Ishikawa (cell line): ENCODE measurements around the gene STRA6.

Experiments used
- CEBPB ChIP-seq: IDR thresholded peaks from 2 replicates; pipeline ENCODE4 v1.6.1; 2012
- CREB1 ChIP-seq: IDR thresholded peaks from 2 replicates; pipeline ENCODE4 v1.6.1; 2012; ENCODE audit warnings: low read depth
- EGR1 ChIP-seq: IDR thresholded peaks from 2 replicates; pipeline ENCODE4 v1.6.1; 2012
- EP300 ChIP-seq: IDR thresholded peaks from 2 replicates; pipeline ENCODE4 v1.6.1; 2012; ENCODE audit warnings: borderline replicate concordance
- FOXM1 ChIP-seq: IDR thresholded peaks from 2 replicates; pipeline ENCODE4 v1.6.1; 2012; ENCODE audit warnings: low read depth, borderline replicate concordance
- MAX ChIP-seq: IDR thresholded peaks from 2 replicates; pipeline ENCODE4 v1.6.1; 2012
- NFIC ChIP-seq: IDR thresholded peaks from 2 replicates; pipeline ENCODE4 v1.6.1; 2012
- RAD21 ChIP-seq: IDR thresholded peaks from 2 replicates; pipeline ENCODE4 v1.6.1; 2012; ENCODE audit warnings: low read depth
- TAF1 ChIP-seq: IDR thresholded peaks from 2 replicates; pipeline ENCODE4 v1.6.1; 2012; ENCODE audit warnings: low read depth, mild to moderate bottlenecking
- TCF12 ChIP-seq: IDR thresholded peaks from 2 replicates; pipeline ENCODE4 v1.6.1; 2012; ENCODE audit warnings: low read depth
- TEAD4 ChIP-seq: IDR thresholded peaks from 2 replicates; pipeline ENCODE4 v1.6.1; 2012
- YY1 ChIP-seq: IDR thresholded peaks from 2 replicates; pipeline ENCODE4 v1.6.1; 2012; ENCODE audit warnings: low read depth
- ZBTB7A ChIP-seq: IDR thresholded peaks from 2 replicates; pipeline ENCODE4 v1.6.1; 2012; ENCODE audit warnings: low read depth
- TF ChIP-seq, protein P1 (sequence below): IDR thresholded peaks from 2 replicates; pipeline ENCODE4 v1.6.1; 2012
- TF ChIP-seq, protein P2 (sequence below): IDR thresholded peaks from 2 replicates; pipeline ENCODE4 v1.6.1; 2012; ENCODE audit warnings: low read depth, mild to moderate bottlenecking

Gene STRA6

DNA sequence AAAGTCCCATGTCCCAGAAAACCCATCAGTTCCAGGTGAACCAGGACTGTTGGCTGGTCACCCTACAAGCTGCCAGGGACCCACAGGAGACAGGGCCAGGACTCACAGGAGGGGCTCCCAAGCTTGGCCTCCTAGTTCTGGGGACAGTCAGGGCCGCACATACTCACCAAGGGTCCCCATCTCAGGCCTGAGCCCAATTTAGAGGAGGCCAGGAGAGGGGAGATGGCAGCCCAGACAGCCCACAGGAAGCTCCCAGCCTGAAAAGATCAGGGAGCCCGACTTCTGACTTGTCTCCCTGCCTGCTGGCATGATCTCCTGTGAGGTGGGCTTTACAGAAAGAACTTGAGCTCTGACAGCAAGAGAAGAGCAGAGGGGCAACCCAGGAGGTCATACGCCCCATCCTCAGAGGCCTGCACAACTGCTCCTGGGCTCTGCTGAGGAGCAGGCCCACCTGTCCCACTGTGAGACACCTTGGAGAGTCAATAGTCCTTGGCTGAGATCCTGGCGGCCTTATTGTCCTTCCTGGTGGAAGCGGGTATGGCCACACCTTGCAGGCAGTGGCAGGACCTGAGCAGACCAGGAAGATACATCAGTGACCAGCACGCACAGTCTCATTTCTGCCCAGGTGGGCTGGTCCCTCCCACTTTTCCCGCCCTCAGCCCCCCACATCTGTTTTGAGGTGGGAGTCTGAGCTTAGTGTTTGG, 31.6 kb downstream of the STRA6 start:
- TF ChIP-seq NFIC (peak; percentile 15; the same call in 1 of the 2 replicates), RAD21 (no peak), FOXM1 (no peak), CREB1 (no peak), EP300 (no peak), TAF1 (no peak), CEBPB (no peak), TCF12 (no peak), EGR1 (no peak)

DNA sequence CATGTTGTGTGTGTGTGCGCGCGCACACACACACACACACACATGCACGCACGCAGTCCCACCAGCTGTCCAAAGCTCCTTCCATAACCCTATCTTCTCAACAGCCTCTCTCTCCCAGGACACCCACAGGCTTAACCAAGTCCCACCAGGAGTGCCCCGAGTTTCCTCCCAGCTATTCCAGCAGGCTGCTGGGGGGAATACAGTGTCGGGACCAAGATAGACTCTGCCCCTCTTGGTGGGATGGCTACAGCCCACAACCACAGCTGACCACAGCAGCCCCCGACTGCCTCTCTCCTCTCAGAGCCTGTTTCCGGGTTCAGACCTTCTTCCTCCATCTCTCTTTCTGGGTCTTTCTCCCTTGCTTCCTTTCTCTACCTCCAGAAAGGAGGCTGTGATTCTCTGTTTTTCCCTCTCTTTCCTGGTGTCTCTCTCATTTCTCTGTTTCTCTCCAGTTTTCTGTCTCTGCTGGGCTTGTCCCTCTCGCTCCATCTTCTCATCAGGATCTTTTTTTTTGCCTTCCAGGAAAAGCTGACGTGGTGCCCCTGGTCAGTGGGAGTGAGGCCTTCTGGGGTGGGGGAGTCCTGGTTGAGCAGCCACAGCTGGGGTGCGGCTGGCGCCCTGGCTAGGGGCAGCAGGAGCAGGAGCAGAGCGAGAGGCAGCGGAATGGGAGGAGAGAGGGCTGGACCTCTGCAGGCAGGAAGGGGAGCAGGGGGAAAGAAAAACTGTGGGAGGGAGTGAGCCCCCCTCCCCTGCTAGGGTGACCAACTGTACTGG, 32.3 kb downstream of the STRA6 start:
- TF ChIP-seq EGR1 (no peak), ZBTB7A (no peak), CEBPB (no peak), FOXM1 (no peak), CREB1 (no peak), MAX (no peak), NFIC (no peak), TEAD4 (no peak)
- TF ChIP-seq, protein P1, sequence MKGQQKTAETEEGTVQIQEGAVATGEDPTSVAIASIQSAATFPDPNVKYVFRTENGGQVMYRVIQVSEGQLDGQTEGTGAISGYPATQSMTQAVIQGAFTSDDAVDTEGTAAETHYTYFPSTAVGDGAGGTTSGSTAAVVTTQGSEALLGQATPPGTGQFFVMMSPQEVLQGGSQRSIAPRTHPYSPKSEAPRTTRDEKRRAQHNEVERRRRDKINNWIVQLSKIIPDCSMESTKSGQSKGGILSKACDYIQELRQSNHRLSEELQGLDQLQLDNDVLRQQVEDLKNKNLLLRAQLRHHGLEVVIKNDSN: no peak

- TF ChIP-seq TAF1 (no peak), TEAD4 (no peak)
- TF ChIP-seq, protein P2, sequence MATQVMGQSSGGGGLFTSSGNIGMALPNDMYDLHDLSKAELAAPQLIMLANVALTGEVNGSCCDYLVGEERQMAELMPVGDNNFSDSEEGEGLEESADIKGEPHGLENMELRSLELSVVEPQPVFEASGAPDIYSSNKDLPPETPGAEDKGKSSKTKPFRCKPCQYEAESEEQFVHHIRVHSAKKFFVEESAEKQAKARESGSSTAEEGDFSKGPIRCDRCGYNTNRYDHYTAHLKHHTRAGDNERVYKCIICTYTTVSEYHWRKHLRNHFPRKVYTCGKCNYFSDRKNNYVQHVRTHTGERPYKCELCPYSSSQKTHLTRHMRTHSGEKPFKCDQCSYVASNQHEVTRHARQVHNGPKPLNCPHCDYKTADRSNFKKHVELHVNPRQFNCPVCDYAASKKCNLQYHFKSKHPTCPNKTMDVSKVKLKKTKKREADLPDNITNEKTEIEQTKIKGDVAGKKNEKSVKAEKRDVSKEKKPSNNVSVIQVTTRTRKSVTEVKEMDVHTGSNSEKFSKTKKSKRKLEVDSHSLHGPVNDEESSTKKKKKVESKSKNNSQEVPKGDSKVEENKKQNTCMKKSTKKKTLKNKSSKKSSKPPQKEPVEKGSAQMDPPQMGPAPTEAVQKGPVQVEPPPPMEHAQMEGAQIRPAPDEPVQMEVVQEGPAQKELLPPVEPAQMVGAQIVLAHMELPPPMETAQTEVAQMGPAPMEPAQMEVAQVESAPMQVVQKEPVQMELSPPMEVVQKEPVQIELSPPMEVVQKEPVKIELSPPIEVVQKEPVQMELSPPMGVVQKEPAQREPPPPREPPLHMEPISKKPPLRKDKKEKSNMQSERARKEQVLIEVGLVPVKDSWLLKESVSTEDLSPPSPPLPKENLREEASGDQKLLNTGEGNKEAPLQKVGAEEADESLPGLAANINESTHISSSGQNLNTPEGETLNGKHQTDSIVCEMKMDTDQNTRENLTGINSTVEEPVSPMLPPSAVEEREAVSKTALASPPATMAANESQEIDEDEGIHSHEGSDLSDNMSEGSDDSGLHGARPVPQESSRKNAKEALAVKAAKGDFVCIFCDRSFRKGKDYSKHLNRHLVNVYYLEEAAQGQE: no peak
Measured at GRCh38 chr15:74168711-74169126, 33.9 kb downstream of the STRA6 start.

DNA sequence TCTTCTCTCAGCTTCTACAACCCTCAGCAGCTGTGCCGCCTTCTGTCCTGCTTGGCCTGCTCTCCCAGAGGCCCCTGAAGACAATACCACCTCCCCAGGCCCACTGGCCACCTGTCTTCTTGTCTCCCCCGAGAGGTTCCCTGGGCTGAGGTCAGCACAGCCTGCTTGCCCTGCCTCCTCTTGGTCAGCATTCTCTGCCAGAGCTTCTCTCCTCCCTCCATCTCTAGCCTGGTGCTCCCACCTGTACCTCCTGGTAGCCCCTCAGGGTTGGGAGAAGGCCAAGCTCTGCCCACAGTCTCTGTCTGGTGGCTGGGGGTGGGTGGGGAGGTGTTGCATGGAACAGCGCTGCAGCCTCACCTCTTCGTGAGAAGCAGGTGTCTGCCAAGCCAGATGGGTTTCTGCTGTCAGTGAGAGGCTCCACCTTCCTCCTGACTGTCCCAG, 34.7 kb downstream of the STRA6 start:
- TF ChIP-seq FOXM1: no peak
- TF ChIP-seq EGR1: no peak
- TF ChIP-seq, protein P1: no peak
- TF ChIP-seq TCF12: no peak
- TF ChIP-seq RAD21: no peak
- TF ChIP-seq CREB1: no peak
- no peak for TF ChIP-seq NFIC
- TF ChIP-seq TAF1: no peak
- TF ChIP-seq TEAD4: no peak
- TF ChIP-seq EP300: no peak

GRCh38 chr15:74165461-74165860, 37.1 kb downstream of the STRA6 start:
- TF ChIP-seq CEBPB (no peak), EP300 (no peak), CREB1 (no peak), MAX (no peak), FOXM1 (no peak), RAD21 (no peak), YY1 (no peak), TCF12 (no peak)
- TF ChIP-seq, protein P1: no peak

- TF ChIP-seq NFIC: no peak
- no peak for TF ChIP-seq EGR1
- no peak for TF ChIP-seq CEBPB
- TF ChIP-seq RAD21: no peak
- TF ChIP-seq TAF1: no peak
- TF ChIP-seq YY1: no peak
- TF ChIP-seq, protein P1: no peak
- no peak for TF ChIP-seq MAX
- TF ChIP-seq FOXM1: no peak
- no peak for TF ChIP-seq TEAD4
Measured at GRCh38 chr15:74159773-74160172, 42.8 kb downstream of the STRA6 start.
